Measurements from ENCODE around the gene PCDHA1. TPM values are rescaled to one million over a fixed set of nuclear protein-coding genes. Genes with fewer than 3 reads are reported as not detected.

The PCDHA1 gene
- total RNA-seq, 1 donor from 2014 or later = not detected

DNA sequence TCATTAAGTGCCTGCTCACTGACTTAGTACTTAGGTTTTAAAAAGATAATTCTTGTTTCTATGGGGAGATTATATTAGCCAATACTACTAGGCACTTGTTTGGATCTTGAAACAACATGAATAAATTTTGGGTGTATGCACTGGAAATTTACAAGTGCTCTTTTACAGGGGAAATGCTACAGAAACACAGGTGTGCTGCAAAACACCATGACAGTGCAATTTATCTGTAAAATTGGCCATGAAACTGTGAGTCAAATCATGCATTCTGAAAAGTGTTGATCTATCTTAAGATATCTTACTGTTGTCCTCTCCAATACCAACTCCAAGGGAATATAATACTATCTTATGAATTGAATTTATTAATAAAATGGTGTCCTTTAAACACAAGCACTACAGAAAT is 253.1 kb downstream of the PCDHA1 start:
- Mint-ChIP-seq H3K27ac (no peak overlapping the region), H3K9me3 (no peaks in the 10 kb centered on the region), H3K4me3 (no peak overlapping the region), H3K4me1 (no peaks in the 10 kb centered on the region), H3K27me3 (no peaks in the 10 kb centered on the region), H3K36me3 (ENCODE audit: low read depth) (no peaks in the 10 kb centered on the region)
- no peak for DNase-seq
- intact Hi-C loops (cut with micrococcal nuclease) = no loop called here

DNA sequence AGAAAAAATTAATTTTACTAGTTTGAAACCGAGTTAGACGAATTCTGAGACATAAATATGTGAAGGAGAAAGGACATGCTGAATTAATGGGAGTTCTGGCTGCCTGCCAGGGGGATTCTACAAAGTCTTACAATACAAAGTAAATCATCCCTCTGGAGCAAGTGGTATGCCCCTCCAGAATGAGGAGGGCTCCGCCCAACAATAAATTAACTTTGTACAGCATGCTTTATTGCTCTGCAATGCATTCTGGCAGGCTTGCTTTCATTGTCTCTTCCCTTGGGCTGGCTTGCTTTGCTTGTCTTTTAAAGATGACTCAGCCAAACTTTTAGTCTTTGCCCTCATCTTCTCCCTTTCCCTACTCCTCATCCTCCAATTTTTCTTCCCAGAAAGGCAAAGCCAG is 253.6 kb downstream of the PCDHA1 start:
- no peaks in the 10 kb centered on the region for H3K4me1 Mint-ChIP-seq
- H3K27ac Mint-ChIP-seq = no peak overlapping the region
- no peaks in the 10 kb centered on the region for H3K9me3 Mint-ChIP-seq
- no peak for DNase-seq
- intact Hi-C loops (cut with micrococcal nuclease) = no loop called here
- no peak overlapping the region for H3K4me3 Mint-ChIP-seq
- no peaks in the 10 kb centered on the region for H3K27me3 Mint-ChIP-seq
- H3K36me3 Mint-ChIP-seq (ENCODE audit: low read depth) = no peaks in the 10 kb centered on the region

DNA sequence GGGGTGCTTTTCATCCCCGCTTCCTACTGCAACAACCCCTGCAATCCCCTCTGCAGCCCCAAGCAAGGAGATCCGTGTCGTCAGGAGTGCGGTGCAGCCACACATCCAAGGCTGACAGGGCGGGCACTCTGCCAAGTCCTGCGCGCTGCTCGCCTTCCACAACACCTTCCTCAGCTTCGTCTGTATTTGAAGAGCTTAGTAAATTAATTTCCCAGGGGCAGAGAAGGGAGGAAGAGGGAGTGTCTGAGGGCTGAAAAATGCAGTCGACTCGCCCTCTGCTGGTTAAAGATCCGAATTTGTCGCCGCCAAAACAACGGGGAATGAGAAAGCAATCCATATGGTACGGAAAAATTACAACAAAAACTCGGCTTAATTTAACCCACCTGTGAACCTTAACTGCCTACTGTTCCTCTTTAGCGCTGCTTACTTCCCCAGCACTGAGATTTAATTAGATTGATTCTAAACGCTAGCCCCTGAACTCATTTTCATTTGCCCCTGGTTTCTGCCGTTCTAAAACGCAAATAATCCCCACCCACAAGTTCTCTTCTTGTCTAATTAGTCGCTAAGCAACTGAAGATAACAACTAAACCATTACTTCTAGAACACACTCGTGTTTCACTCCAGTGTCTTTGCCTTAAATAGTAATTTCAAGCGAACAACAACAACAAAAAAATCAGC is 254.3 kb downstream of the PCDHA1 start:
- Mint-ChIP-seq H3K4me3 (no peak overlapping the region), H3K4me1 (no peaks in the 10 kb centered on the region), H3K36me3 (ENCODE audit: low read depth) (no peaks in the 10 kb centered on the region), H3K9me3 (no peaks in the 10 kb centered on the region), H3K27ac (no peak overlapping the region), H3K27me3 (no peaks in the 10 kb centered on the region)
- intact Hi-C loops (cut with micrococcal nuclease) = no loop called here
- no peak for DNase-seq

DNA sequence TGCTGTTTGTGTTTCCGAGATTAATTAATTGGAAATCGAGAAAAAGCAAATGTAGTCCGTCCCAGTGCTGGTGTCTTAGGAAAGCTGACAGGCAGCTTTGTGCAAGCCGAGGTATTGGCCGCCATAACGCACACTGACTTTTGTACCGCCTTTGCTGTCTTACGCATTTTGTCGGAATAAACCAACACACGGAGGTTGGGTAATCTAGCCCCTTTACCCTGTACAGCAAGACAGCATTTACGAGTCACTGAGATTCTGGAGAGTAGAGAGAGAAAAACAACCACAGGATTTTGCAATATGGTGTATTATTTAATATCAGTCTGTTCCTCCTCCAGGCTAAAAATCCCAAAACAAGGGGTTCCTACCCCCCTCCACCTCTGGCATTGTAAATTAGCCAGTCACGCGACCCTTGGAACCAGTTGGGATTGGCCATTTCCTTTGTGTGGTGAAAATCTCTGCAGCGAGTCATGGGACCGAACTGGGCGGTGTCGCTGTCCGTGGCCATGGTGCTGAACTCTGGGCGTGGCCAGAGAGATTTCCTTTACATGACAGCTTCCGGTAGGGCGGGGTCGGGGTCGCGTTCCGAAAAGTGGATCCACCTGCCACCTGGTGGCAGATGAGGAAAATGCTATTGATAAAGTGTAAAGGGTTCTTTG is 255.0 kb downstream of the PCDHA1 start:
- H3K27me3 Mint-ChIP-seq = no peaks in the 10 kb centered on the region
- DNase-seq = peak; percentile 90
- H3K9me3 Mint-ChIP-seq = no peaks in the 10 kb centered on the region
- no peaks in the 10 kb centered on the region for H3K4me1 Mint-ChIP-seq
- H3K36me3 Mint-ChIP-seq (ENCODE audit: low read depth) = no peaks in the 10 kb centered on the region
- intact Hi-C loops (cut with micrococcal nuclease) = no loop called here
- H3K4me3 Mint-ChIP-seq = no peak overlapping the region
- no peak overlapping the region for H3K27ac Mint-ChIP-seq

DNA sequence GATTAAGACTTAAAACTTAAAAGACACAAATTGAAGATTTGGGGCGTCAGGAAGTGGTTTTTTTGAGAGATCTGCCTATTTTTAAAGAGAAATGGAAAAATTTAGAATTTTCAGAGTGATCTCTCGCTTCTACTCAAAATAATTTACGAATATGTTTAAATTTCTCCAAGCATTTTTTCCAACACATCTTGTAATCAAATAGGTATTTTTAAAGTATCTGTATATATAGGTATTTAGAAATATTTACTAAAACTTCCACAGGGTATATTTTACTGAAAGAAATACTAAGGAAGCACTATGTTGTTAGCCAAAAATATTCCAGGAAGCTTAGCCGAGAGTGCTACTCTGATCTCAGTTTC is 255.5 kb downstream of the PCDHA1 start:
- Mint-ChIP-seq H3K4me3 (no peak overlapping the region), H3K4me1 (no peaks in the 10 kb centered on the region), H3K9me3 (no peaks in the 10 kb centered on the region), H3K36me3 (ENCODE audit: low read depth) (no peaks in the 10 kb centered on the region), H3K27me3 (no peaks in the 10 kb centered on the region), H3K27ac (no peak overlapping the region)
- intact Hi-C loops (cut with micrococcal nuclease) = no loop called here
- no peak for DNase-seq

DNA sequence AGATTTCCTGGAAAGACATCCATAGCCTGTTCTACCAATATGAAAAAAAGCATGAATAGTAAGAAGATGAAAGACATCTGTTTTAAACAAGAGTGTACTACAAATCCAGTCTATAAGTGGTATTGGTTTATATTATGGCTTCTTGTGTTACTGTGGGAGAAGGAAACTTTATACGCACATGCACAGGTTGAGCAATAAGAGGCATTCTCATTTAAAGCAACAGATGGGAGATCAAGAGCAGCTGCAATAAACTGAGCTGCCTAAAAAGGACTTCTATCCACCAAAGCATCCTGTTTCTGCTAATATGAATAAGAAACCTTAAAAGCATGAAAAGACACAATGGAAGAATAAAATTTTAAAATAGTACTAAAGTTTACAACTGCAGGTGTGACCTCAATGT is 256.6 kb downstream of the PCDHA1 start:
- intact Hi-C loops (cut with micrococcal nuclease) = no loop called here
- no peak for DNase-seq
- Mint-ChIP-seq H3K27ac (no peak overlapping the region), H3K36me3 (ENCODE audit: low read depth) (no peaks in the 10 kb centered on the region), H3K4me1 (no peaks in the 10 kb centered on the region), H3K9me3 (no peaks in the 10 kb centered on the region), H3K27me3 (no peaks in the 10 kb centered on the region), H3K4me3 (no peak overlapping the region)

DNA sequence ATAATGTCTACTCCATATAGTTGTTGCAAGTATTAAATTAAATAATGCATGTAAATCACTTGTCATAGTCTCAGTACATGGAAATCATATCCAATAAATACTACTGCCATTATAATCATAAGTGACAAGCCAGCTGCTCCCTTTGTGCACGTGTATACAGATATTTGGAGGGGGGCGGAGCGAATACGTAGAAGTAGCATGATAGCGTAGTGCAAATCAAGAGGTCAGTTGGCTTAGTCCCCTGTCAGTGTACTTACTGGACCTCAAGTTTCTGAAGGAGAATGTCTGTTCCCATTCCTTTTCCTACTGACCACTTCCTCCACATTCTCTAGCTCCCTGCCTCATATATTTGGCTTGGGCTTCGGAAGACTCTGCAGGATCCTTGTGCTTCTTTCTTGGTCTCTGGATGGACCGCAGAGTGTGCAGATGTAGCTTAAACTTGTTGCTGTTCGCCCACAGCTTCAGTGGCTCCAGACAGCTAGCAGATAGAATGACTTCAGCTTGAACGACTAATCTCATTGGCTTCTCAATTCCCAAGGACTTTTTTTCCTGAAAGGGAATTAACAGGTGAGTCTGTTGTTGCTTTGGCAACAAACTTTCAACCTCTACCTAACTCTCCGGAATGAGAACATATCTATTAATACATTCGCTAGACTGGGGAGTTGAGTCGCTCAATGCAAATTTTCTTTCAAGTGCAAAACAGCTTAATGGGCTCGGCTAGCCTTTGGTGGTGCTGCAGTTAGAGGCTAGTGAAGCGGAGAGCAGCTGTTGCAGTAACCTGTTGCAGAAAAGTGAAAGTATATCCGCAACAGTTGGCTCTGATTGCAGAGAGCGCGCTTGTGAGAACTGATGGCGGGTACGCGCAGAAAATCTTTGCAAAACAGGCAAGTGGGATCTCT is 264.9 kb downstream of the PCDHA1 start, which contains the start of gene PCDHB1:
Gene PCDHB1 (plus strand): TSS at position 753 of the 899 bp plus-strand sequence. CDS start 97 bp downstream, at position 850.
- Mint-ChIP-seq H3K36me3 (ENCODE audit: low read depth) (no peaks in the 10 kb centered on the region), H3K4me1 (no peaks in the 10 kb centered on the region), H3K27ac (no peak within 1 kb of the TSS), H3K9me3 (peaks cover 24% of the 10 kb centered on the region), H3K4me3 (no peak within 1 kb of the TSS), H3K27me3 (peaks cover 2% of the 10 kb centered on the region)
- no peak for DNase-seq
- intact Hi-C loops (cut with micrococcal nuclease) = no loop called here

DNA sequence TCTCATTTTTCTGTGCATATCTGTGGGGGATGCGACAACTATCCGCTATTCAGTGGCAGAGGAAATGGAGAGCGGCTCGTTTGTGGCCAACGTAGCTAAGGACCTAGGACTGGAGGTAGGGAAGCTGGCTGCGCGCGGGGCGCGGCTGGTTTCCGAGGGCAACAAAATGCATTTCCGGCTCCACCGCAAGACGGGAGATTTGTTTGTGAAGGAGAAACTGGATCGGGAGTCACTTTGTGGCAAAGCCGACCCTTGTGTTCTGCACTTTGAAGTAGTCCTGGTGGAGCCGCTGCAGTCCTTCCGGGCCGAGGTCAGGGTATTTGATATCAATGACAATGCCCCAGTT is 265.6 kb downstream of the PCDHA1 start:
- Mint-ChIP-seq H3K4me3 (no peak overlapping the region), H3K27me3 (peaks cover 2% of the 10 kb centered on the region), H3K9me3 (peaks cover 24% of the 10 kb centered on the region), H3K27ac (no peak overlapping the region), H3K4me1 (no peaks in the 10 kb centered on the region), H3K36me3 (ENCODE audit: low read depth) (no peaks in the 10 kb centered on the region)
- no peak for DNase-seq
- intact Hi-C loops (cut with micrococcal nuclease) = no loop called here

Other genes starting within 250 kb of the PCDHA1 start
- 13.8 and 13.9 TPM in 2 replicates for gene EIF4EBP3, start 238.5 kb upstream of the PCDHA1 start, total RNA-seq
- 53.8 and 54.9 TPM in 2 replicates for gene SRA1, start 228.7 kb upstream of the PCDHA1 start, total RNA-seq
- gene APBB3, start 221.5 kb upstream of the PCDHA1 start, total RNA-seq = 16.5 and 17.8 TPM in 2 replicates
- gene SLC35A4, start 221.3 kb upstream of the PCDHA1 start, total RNA-seq = 105 and 106 TPM in 2 replicates
- 0.31 and 0.35 TPM in 2 replicates for gene CD14, start 153.0 kb upstream of the PCDHA1 start, total RNA-seq
- gene TMCO6, start 146.7 kb upstream of the PCDHA1 start, total RNA-seq = 38.1 and 41.9 TPM in 2 replicates
- 63.2 and 63.6 TPM in 2 replicates for gene NDUFA2, start 138.5 kb upstream of the PCDHA1 start, total RNA-seq
- 112 and 113 TPM in 2 replicates for gene IK, start 138.3 kb upstream of the PCDHA1 start, total RNA-seq
- gene WDR55, start 121.2 kb upstream of the PCDHA1 start, total RNA-seq = 41.6 and 42.9 TPM in 2 replicates
- 2.8 and 3.8 TPM in 2 replicates for gene DND1, start 112.6 kb upstream of the PCDHA1 start, total RNA-seq
- 109 and 115 TPM in 2 replicates for gene HARS1, start 94.8 kb upstream of the PCDHA1 start, total RNA-seq
- gene HARS2, start 94.7 kb upstream of the PCDHA1 start, total RNA-seq = 28.0 and 29.6 TPM in 2 replicates
- 67.1 and 67.2 TPM in 2 replicates for gene ZMAT2, start 85.7 kb upstream of the PCDHA1 start, total RNA-seq
- not detected in 2 replicates for gene PCDHA2, start 8.7 kb downstream of the PCDHA1 start, total RNA-seq
- gene PCDHA3, start 14.9 kb downstream of the PCDHA1 start, total RNA-seq = not detected in 2 replicates
- gene PCDHA4, start 20.9 kb downstream of the PCDHA1 start, total RNA-seq = not detected in 2 replicates
- not detected in 2 replicates for gene PCDHA5, start 35.5 kb downstream of the PCDHA1 start, total RNA-seq
- gene PCDHA6, start 41.8 kb downstream of the PCDHA1 start, total RNA-seq = not detected in 2 replicates
- gene PCDHA7, start 48.1 kb downstream of the PCDHA1 start, total RNA-seq = not detected in 2 replicates
- gene PCDHA8, start 55.0 kb downstream of the PCDHA1 start, total RNA-seq = not detected in 2 replicates
- gene PCDHA9, start 62.2 kb downstream of the PCDHA1 start, total RNA-seq = not detected in 2 replicates
- gene PCDHA10, start 69.8 kb downstream of the PCDHA1 start, total RNA-seq = not detected in 2 replicates
- not detected in 2 replicates for gene PCDHA11, start 82.8 kb downstream of the PCDHA1 start, total RNA-seq
- not detected in 2 replicates for gene PCDHA12, start 89.2 kb downstream of the PCDHA1 start, total RNA-seq
- not detected in 2 replicates for gene PCDHA13, start 96.0 kb downstream of the PCDHA1 start, total RNA-seq
- gene PCDHAC1, start 140.2 kb downstream of the PCDHA1 start, total RNA-seq = not detected in 2 replicates
- gene PCDHAC2, start 180.3 kb downstream of the PCDHA1 start, total RNA-seq = not detected in 2 replicates

Data from activated CD4-positive, alpha-beta T cell treated with anti-CD3 and anti-CD28 coated beads, Interleukin-2, amount 10 ng/mL, durations not matched to agents 24 days and 14 days (primary cell).